Measurements from ENCODE around the gene CCL21. TPM values are rescaled to one million over a fixed set of nuclear protein-coding genes. Genes with fewer than 3 reads are reported as not detected.
A peak's percentile ranks its signal among the peaks of the same experiment; 100 is the strongest.

Gene CCL21
- total and polyA plus RNA-seq, 2 of the 13 experiments (the other 11 are each of a cell fraction or from before 2014, with no cell fraction given) = not detected

GRCh38 chr9:34688329-34689115 lies 21.4 kb downstream of the CCL21 start (continued):
- TF ChIP-seq TRAFD1 (CRISPR knock-in tag; IDR thresholded peaks at IDR 0.05; ENCODE audit: borderline replicate concordance) = no peak; the same call in 1 of the 2 replicates
- no peak for TF ChIP-seq ZNF484 (CRISPR knock-in tag; IDR thresholded peaks at IDR 0.05; ENCODE audit: borderline replicate concordance, low read depth)
- TF ChIP-seq ASH2L (IDR thresholded peaks at IDR 0.05; ENCODE audit: insufficient read length, low read depth, low read length) = no peak
- no peak for TF ChIP-seq ZSCAN21 (CRISPR knock-in tag; IDR thresholded peaks at IDR 0.05; ENCODE audit: borderline replicate concordance)
- TF ChIP-seq MIXL1 (CRISPR knock-in tag; IDR thresholded peaks at IDR 0.05) = peak; percentile 44; the same call in 1 of the 2 replicates
- no peak for TF ChIP-seq SOX13 (IDR thresholded peaks at IDR 0.05)
- TF ChIP-seq SOX13 (CRISPR knock-in tag; conservative IDR thresholded peaks at IDR 0.05 in 1 of 2, IDR thresholded peaks at IDR 0.05 in 1 of 2) = peak in 1 of 2 experiments; percentile 58; a peak in 2 of 4 replicates
- TF ChIP-seq, protein P1, sequence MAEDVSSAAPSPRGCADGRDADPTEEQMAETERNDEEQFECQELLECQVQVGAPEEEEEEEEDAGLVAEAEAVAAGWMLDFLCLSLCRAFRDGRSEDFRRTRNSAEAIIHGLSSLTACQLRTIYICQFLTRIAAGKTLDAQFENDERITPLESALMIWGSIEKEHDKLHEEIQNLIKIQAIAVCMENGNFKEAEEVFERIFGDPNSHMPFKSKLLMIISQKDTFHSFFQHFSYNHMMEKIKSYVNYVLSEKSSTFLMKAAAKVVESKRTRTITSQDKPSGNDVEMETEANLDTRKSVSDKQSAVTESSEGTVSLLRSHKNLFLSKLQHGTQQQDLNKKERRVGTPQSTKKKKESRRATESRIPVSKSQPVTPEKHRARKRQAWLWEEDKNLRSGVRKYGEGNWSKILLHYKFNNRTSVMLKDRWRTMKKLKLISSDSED (CRISPR knock-in tag; IDR thresholded peaks at IDR 0.05) = no peak
- TF ChIP-seq IRF2 (CRISPR knock-in tag; IDR thresholded peaks at IDR 0.05) = peak; percentile 57; the same call in 1 of the 2 replicates
- peak; percentile 12; the same call in 1 of the 2 replicates for TF ChIP-seq ZMYM3 (CRISPR knock-in tag; IDR thresholded peaks at IDR 0.05)
- no peak for TF ChIP-seq IKZF1 (IDR thresholded peaks at IDR 0.05)
- TF ChIP-seq ZNF431 (CRISPR knock-in tag; IDR thresholded peaks at IDR 0.05; ENCODE audit: borderline replicate concordance, low read depth) = 0 out of 2 replicates have a peak, but pooled peaks have one; percentile 43
- TF ChIP-seq PATZ1 (CRISPR knock-in tag; IDR thresholded peaks at IDR 0.05) = peak; percentile 58
- no peak for TF ChIP-seq ZNF414 (CRISPR knock-in tag; IDR thresholded peaks at IDR 0.05)
- TF ChIP-seq ARNT2 (CRISPR knock-in tag; IDR thresholded peaks at IDR 0.05; ENCODE audit: low read depth) = no peak
- TF ChIP-seq MAFK (conservative IDR thresholded peaks at IDR 0.05 in 1 of 2, IDR thresholded peaks at IDR 0.05 in 1 of 2; ENCODE audit: low read length in 2 of 2) = no peak
- TF ChIP-seq, protein P2, sequence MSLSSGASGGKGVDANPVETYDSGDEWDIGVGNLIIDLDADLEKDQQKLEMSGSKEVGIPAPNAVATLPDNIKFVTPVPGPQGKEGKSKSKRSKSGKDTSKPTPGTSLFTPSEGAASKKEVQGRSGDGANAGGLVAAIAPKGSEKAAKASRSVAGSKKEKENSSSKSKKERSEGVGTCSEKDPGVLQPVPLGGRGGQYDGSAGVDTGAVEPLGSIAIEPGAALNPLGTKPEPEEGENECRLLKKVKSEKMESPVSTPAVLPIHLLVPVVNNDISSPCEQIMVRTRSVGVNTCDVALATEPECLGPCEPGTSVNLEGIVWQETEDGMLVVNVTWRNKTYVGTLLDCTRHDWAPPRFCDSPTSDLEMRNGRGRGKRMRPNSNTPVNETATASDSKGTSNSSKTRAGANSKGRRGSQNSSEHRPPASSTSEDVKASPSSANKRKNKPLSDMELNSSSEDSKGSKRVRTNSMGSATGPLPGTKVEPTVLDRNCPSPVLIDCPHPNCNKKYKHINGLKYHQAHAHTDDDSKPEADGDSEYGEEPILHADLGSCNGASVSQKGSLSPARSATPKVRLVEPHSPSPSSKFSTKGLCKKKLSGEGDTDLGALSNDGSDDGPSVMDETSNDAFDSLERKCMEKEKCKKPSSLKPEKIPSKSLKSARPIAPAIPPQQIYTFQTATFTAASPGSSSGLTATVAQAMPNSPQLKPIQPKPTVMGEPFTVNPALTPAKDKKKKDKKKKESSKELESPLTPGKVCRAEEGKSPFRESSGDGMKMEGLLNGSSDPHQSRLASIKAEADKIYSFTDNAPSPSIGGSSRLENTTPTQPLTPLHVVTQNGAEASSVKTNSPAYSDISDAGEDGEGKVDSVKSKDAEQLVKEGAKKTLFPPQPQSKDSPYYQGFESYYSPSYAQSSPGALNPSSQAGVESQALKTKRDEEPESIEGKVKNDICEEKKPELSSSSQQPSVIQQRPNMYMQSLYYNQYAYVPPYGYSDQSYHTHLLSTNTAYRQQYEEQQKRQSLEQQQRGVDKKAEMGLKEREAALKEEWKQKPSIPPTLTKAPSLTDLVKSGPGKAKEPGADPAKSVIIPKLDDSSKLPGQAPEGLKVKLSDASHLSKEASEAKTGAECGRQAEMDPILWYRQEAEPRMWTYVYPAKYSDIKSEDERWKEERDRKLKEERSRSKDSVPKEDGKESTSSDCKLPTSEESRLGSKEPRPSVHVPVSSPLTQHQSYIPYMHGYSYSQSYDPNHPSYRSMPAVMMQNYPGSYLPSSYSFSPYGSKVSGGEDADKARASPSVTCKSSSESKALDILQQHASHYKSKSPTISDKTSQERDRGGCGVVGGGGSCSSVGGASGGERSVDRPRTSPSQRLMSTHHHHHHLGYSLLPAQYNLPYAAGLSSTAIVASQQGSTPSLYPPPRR (CRISPR knock-in tag; IDR thresholded peaks at IDR 0.05; ENCODE audit: borderline replicate concordance) = peak; percentile 90
- no peak for TF ChIP-seq KDM4B (CRISPR knock-in tag; IDR thresholded peaks at IDR 0.05)
